ENCODE results near the gene SELENOM. TPM values are rescaled to one million over a fixed set of nuclear protein-coding genes. Genes with fewer than 3 reads are reported as not detected.

The SELENOM gene, protein sequence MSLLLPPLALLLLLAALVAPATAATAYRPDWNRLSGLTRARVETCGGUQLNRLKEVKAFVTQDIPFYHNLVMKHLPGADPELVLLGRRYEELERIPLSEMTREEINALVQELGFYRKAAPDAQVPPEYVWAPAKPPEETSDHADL
- total RNA-seq (113 TPM), polyA plus RNA-seq (1,134 TPM)

- WGBS: 1% methylated on average over 67 of the region's 67 CpGs
- H3K4me3 ChIP-seq (ENCODE audit: low read depth, low read length): peak within 1 kb of the TSS; percentile 71
- peak; percentile 87 for DNase-seq (ENCODE audit: extremely low spot score)
- no peaks in the 10 kb centered on the region for H3K4me1 ChIP-seq (ENCODE audit: insufficient read depth)
- peak within 1 kb of the TSS; percentile 97 for H3K27ac ChIP-seq (ENCODE audit: low read depth)
- H3K36me3 ChIP-seq (ENCODE audit: insufficient read depth): no peaks in the 10 kb centered on the region
Measured at GRCh38 chr22:31107178-31107893, at the start of gene SELENOM. SELENOM (minus strand) TSS chr22:31107568; CDS start chr22:31107505, 63 bp downstream.

GRCh38 chr22:31155422-31155821 lies 48.1 kb upstream of the SELENOM start:
- WGBS: 10% methylated on average over 3 of the region's 3 CpGs
- Histone ChIP-seq H3K36me3 (ENCODE audit: insufficient read depth) (no peaks in the 10 kb centered on the region), H3K4me3 (ENCODE audit: low read depth, low read length) (no peak overlapping the region), H3K27ac (ENCODE audit: low read depth) (no peak overlapping the region), H3K4me1 (ENCODE audit: insufficient read depth) (no peaks in the 10 kb centered on the region)
- DNase-seq (ENCODE audit: extremely low spot score): no peak

GRCh38 chr22:31154975-31155374 lies 47.6 kb upstream of the SELENOM start:
- H3K4me3 ChIP-seq (ENCODE audit: low read depth, low read length): no peak overlapping the region
- H3K4me1 ChIP-seq (ENCODE audit: insufficient read depth): no peaks in the 10 kb centered on the region
- H3K36me3 ChIP-seq (ENCODE audit: insufficient read depth): no peaks in the 10 kb centered on the region
- WGBS: 75% methylated on average over 1 of the region's 1 CpG
- H3K27ac ChIP-seq (ENCODE audit: low read depth): no peak overlapping the region
- no peak for DNase-seq (ENCODE audit: extremely low spot score)

- WGBS: 77% methylated on average over 3 of the region's 3 CpGs
- no peaks in the 10 kb centered on the region for H3K36me3 ChIP-seq (ENCODE audit: insufficient read depth)
- no peak overlapping the region for H3K4me3 ChIP-seq (ENCODE audit: low read depth, low read length)
- no peak for DNase-seq (ENCODE audit: extremely low spot score)
- no peak overlapping the region for H3K27ac ChIP-seq (ENCODE audit: low read depth)
- no peaks in the 10 kb centered on the region for H3K4me1 ChIP-seq (ENCODE audit: insufficient read depth)
Measured at GRCh38 chr22:31153357-31153756, 46.0 kb upstream of the SELENOM start.

- 92% methylated on average over 2 of the region's 2 CpGs for WGBS
Measured at GRCh38 chr22:31151872-31152271, 44.5 kb upstream of the SELENOM start.

DNA sequence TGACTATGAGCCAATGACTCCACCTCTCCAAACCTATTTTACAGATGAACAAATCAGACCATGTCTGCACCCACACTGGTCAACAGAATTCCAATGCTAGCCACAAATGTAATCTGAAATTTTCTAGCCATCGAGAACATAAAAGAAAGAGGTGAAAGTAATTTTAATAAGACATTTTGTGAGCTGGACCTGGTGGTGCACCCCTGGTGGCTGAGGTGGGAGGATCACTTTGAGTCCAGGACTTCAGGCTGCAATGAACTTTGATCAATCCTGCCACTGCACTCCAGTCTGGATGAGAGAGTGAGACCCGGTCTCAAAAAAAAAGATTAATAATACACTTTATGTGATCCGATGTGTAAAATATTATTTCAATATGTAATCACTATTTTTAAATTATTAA lies 43.2 kb upstream of the SELENOM start:
- Histone ChIP-seq H3K27ac (ENCODE audit: low read depth) (no peak overlapping the region), H3K36me3 (ENCODE audit: insufficient read depth) (no peaks in the 10 kb centered on the region), H3K4me3 (ENCODE audit: low read depth, low read length) (no peak overlapping the region), H3K4me1 (ENCODE audit: insufficient read depth) (no peaks in the 10 kb centered on the region)
- no peak for DNase-seq (ENCODE audit: extremely low spot score)
- 88% methylated on average over 3 of the region's 3 CpGs for WGBS

More at GRCh38 chr22:31151872-31152271, 44.5 kb upstream of the SELENOM start:
- no peak for DNase-seq (ENCODE audit: extremely low spot score)
- H3K36me3 ChIP-seq (ENCODE audit: insufficient read depth): no peaks in the 10 kb centered on the region
- H3K27ac ChIP-seq (ENCODE audit: low read depth): no peak overlapping the region
- H3K4me1 ChIP-seq (ENCODE audit: insufficient read depth): no peaks in the 10 kb centered on the region
- no peak overlapping the region for H3K4me3 ChIP-seq (ENCODE audit: low read depth, low read length)

GRCh38 chr22:31148953-31149627 lies 41.7 kb upstream of the SELENOM start:
- Histone ChIP-seq H3K4me1 (ENCODE audit: insufficient read depth) (no peaks in the 10 kb centered on the region), H3K36me3 (ENCODE audit: insufficient read depth) (no peaks in the 10 kb centered on the region), H3K4me3 (ENCODE audit: low read depth, low read length) (no peak overlapping the region), H3K27ac (ENCODE audit: low read depth) (no peak overlapping the region)
- 19% methylated on average over 5 of the region's 5 CpGs for WGBS
- peak; percentile 47 for DNase-seq (ENCODE audit: extremely low spot score)

GRCh38 chr22:31148488-31148887 lies 41.1 kb upstream of the SELENOM start:
- H3K4me3 ChIP-seq (ENCODE audit: low read depth, low read length): no peak overlapping the region
- no peaks in the 10 kb centered on the region for H3K4me1 ChIP-seq (ENCODE audit: insufficient read depth)
- no peak for DNase-seq (ENCODE audit: extremely low spot score)
- no peaks in the 10 kb centered on the region for H3K36me3 ChIP-seq (ENCODE audit: insufficient read depth)
- no peak overlapping the region for H3K27ac ChIP-seq (ENCODE audit: low read depth)
- 59% methylated on average over 1 of the region's 1 CpG for WGBS

DNA sequence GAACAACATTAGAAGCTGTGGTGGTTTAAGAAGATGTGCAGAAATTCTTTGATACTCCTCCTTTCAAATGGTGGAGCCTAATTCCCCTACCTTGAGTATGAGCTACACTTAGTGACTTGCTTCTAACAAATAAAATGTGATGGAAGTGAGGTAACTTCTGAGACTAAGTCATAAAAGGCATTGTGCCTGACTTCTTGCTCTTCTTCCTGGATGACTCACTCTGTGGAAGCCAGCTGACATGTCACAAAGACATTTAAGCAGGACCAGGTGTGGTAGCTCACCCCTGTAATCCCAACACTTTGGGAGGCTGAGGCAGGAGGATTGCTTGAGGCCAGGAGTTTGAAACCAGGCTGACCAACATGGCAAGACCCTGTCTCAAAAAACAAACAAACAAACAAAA lies 36.9 kb upstream of the SELENOM start:
- H3K4me3 ChIP-seq (ENCODE audit: low read depth, low read length): no peak overlapping the region
- no peaks in the 10 kb centered on the region for H3K4me1 ChIP-seq (ENCODE audit: insufficient read depth)
- no peak overlapping the region for H3K27ac ChIP-seq (ENCODE audit: low read depth)
- DNase-seq (ENCODE audit: extremely low spot score): no peak
- no peaks in the 10 kb centered on the region for H3K36me3 ChIP-seq (ENCODE audit: insufficient read depth)

- H3K27ac ChIP-seq (ENCODE audit: low read depth): no peak overlapping the region
Measured at GRCh38 chr22:31143537-31143936, 36.2 kb upstream of the SELENOM start.

DNA sequence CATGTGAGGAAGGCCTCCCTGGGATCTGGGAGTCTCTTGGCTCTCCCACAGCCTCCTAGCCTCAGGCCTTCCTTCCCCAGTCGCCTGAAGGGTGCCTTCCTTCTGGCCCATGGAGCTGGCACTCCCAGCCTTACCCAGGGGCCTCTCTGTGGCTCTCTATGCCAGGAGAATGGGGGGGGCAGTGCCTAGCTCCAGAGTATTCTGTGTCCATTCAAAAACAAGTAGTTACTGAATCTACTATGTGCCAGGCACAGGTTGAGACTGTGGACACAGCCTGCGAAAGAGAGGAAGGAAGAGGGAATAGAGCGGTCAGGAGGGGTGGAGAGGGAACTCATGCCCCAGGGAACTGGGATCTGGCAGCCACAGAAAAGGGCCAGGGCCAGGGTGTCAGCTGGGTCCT lies 35.7 kb upstream of the SELENOM start:
- WGBS: 76% methylated on average over 3 of the region's 3 CpGs
- Histone ChIP-seq H3K4me3 (ENCODE audit: low read depth, low read length) (no peak overlapping the region), H3K4me1 (ENCODE audit: insufficient read depth) (no peaks in the 10 kb centered on the region), H3K27ac (ENCODE audit: low read depth) (no peak overlapping the region), H3K36me3 (ENCODE audit: insufficient read depth) (no peaks in the 10 kb centered on the region)
- no peak for DNase-seq (ENCODE audit: extremely low spot score)

More at GRCh38 chr22:31143537-31143936, 36.2 kb upstream of the SELENOM start:
- H3K36me3 ChIP-seq (ENCODE audit: insufficient read depth): no peaks in the 10 kb centered on the region
- DNase-seq (ENCODE audit: extremely low spot score): no peak
- WGBS: 74% methylated on average over 3 of the region's 3 CpGs
- no peaks in the 10 kb centered on the region for H3K4me1 ChIP-seq (ENCODE audit: insufficient read depth)
- H3K4me3 ChIP-seq (ENCODE audit: low read depth, low read length): no peak overlapping the region

DNA sequence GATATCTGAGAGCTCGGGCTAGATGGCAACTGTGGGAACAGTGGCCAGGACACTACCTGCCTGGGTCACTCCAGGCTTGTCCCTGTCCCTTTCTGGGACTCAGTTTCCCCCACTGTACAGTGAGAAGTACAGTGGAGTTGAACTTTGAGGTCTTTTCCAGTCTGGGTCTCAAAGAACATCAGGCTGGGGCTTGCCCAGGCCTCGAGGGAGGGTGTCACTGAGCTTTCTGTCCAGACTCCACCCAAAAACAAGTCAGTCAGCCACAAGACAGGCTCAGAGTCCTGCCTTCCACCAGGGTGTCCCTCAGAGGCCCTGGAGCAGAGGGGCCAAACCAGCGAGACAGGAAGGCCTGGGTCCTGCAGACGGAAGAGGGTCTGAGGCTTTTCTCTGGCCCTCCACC lies 34.9 kb upstream of the SELENOM start:
- Histone ChIP-seq H3K27ac (ENCODE audit: low read depth) (no peak overlapping the region), H3K4me1 (ENCODE audit: insufficient read depth) (no peaks in the 10 kb centered on the region), H3K36me3 (ENCODE audit: insufficient read depth) (no peaks in the 10 kb centered on the region), H3K4me3 (ENCODE audit: low read depth, low read length) (no peak overlapping the region)
- 79% methylated on average over 4 of the region's 4 CpGs for WGBS
- no peak for DNase-seq (ENCODE audit: extremely low spot score)

GRCh38 chr22:31141551-31141950 lies 34.2 kb upstream of the SELENOM start:
- Histone ChIP-seq H3K27ac (ENCODE audit: low read depth) (no peak overlapping the region), H3K4me3 (ENCODE audit: low read depth, low read length) (no peak overlapping the region), H3K4me1 (ENCODE audit: insufficient read depth) (no peaks in the 10 kb centered on the region), H3K36me3 (ENCODE audit: insufficient read depth) (no peaks in the 10 kb centered on the region)
- DNase-seq (ENCODE audit: extremely low spot score): no peak
- 86% methylated on average over 2 of the region's 2 CpGs for WGBS

DNA sequence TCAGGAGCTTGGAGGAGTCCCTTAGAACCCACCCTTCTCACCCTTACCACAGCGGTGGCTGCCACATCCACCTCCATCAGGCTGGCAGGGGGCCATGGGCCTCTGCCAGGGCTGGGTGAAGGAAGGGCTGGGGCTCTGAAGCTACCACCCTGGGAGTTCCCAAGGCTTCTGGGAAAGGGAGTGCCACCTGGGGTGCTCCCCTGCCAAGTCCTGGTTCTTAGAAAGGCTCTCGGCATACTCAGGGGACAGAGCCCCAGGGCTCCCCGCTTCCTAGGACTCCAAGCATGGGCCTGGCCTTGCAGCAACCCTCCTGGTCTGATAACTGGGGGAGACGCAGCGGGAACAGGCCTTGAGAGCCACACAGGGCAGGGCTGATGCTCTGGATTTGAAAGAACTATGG lies 33.4 kb upstream of the SELENOM start:
- H3K27ac ChIP-seq (ENCODE audit: low read depth): no peak overlapping the region
- H3K4me1 ChIP-seq (ENCODE audit: insufficient read depth): no peaks in the 10 kb centered on the region
- H3K36me3 ChIP-seq (ENCODE audit: insufficient read depth): no peaks in the 10 kb centered on the region
- H3K4me3 ChIP-seq (ENCODE audit: low read depth, low read length): no peak overlapping the region
- 80% methylated on average over 5 of the region's 5 CpGs for WGBS
- DNase-seq (ENCODE audit: extremely low spot score): no peak
